Pulmonary artery endothelial cell (primary cell): ENCODE measurements around the gene SPOCK3. TPM values are rescaled to one million over a fixed set of nuclear protein-coding genes. Genes with fewer than 3 reads are reported as not detected.
"Not testable (repeated sequence)": the region's sequence is repeated elsewhere in the genome, so short reads cannot be mapped to it uniquely, and the experiment has no call there.

Experiments
- DNase-seq: peaks from one replicate; pipeline ENCODE4 v3.0.0-alpha.2; 2011; ENCODE audit warnings: low read depth, low spot score
- total RNA-seq: library from RNA; depleted of rRNA; stranded (reverse); fragments of >200 nt; gene quantifications from 2 replicates; pipeline ENCODE4 v1.2.3, GENCODE V29; 2014

SPOCK3 gene
- total RNA-seq, 1 donor from 2014 or later = not detected

- DNase-seq = not testable (repeated sequence)
Measured at GRCh38 chr4:166968219-166968618, 266.1 kb downstream of the SPOCK3 start.

DNA sequence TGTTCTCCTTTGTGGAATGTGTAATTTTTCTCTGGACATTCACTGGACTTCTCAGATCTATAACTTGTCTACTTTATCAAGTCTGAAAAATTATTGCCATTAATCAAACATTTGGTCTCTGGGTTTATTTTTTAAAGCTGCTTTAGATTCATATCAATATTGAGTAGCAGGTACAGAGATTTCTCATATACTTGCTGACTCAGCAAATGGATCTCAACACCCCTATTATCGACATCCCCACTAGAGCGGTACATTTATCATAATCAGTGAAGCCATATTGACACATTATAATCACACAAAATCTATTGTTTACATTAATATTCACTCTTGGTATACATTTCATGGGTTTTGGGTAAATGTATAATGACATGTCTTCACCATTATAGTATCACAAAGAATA lies 268.7 kb downstream of the SPOCK3 start:
- no peak for DNase-seq

- DNase-seq = no peak
Measured at GRCh38 chr4:166957451-166957850, 276.8 kb downstream of the SPOCK3 start.

DNA sequence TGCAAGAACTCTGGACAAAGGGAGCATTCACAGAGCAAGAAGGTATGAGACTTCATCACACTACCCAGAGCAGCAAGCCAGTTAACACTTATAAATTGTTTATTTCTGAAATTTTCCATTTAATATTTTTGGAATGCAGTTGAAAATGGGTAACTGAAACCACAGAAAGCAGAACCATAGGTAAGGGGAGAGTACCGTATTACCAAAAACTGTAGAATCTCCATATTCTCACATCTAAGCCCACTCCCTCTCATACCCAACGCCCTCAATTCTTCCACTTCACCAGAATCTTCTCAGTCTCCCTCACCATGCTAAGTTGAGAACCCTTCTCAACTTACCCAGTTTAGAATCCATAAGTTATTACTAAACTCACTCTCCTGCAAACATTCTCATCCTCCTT lies 277.8 kb downstream of the SPOCK3 start:
- no peak for DNase-seq

- no peak for DNase-seq
Measured at GRCh38 chr4:166941629-166942028, 292.7 kb downstream of the SPOCK3 start.

- no peak for DNase-seq
Measured at GRCh38 chr4:166930464-166930863, 303.8 kb downstream of the SPOCK3 start.

GRCh38 chr4:166924424-166924823 lies 309.9 kb downstream of the SPOCK3 start:
- no peak for DNase-seq

DNA sequence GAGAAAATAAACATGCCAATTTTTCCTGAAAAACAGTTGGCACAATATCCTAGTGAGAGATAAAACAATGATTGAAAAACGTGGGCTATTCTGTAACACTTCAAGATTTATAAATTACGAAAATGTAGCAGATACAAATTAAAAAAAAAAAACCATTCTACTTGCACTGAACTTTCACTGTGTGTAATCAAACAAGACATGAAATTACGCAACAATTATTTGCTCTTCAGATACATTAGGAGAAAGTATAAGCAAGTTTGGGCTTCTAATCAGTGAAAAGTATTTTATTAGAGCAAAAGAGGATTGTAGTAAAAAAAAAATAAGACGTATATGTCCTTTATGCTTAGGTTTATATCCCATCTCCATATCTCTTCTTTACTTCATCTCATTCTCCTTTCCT lies 320.4 kb downstream of the SPOCK3 start:
- no peak for DNase-seq

DNA sequence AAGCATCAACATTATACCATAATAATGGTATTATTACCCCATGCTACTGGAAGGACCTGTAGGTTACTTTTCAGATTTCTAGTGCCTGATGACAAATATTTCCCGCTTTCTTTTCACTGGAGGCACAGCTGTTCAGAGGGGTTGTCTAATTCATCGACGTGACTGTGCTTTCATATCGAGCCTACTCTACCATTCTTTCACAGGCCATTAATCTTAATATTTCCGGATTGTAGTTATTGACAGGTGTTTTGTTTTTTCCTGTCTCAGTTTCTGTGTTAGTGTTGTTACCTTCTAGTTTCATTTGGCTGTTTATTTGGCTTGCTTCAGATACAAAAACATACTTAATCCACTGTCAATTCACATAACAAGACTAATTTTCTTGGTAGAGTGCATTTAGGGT lies 330.9 kb downstream of the SPOCK3 start:
- DNase-seq = no peak

- no peak for DNase-seq
Measured at GRCh38 chr4:166902941-166903340, 331.4 kb downstream of the SPOCK3 start.

- DNase-seq = no peak
Measured at GRCh38 chr4:166896254-166896653, 338.0 kb downstream of the SPOCK3 start.

- no peak for DNase-seq
Measured at GRCh38 chr4:166895771-166896170, 338.5 kb downstream of the SPOCK3 start.

DNA sequence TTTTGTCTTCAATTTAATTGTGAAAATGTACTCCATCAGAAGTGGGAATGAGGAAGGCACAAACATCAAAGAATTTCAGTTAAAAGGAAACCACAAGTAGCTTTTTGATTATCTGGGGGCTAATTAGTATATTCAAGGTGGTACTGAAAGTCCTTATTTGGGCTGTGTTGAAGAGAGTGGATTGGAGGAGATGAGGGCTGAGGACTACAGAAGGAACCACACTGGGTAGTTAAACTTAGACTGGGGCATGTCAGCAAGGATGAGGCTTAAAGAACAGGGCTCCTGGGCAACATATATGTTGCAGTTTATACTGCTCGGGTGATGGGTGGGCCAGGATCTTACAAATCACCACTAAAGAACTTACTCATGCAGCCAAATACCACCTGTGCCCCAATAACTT lies 346.8 kb downstream of the SPOCK3 start:
- no peak for DNase-seq

DNA sequence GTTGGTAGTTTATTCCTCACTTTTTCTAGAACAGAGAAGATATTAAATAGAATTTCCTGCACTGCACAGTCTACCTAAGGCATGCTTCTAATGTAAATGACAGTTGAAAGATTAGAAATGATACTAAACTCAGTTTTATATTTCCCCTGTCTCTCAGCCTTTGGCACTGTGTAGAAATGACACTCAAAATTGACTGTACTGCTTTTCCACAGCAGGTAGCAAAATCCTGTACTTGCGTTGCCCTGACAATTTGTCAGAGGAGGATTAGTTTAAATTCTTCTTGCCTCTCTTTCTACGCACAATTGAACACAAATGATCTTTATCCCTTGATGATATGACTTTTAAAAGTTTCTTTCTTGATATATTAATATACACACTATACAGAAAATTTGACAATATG lies 347.6 kb downstream of the SPOCK3 start:
- no peak for DNase-seq

GRCh38 chr4:166882221-166882620 lies 352.1 kb downstream of the SPOCK3 start:
- DNase-seq = no peak

DNA sequence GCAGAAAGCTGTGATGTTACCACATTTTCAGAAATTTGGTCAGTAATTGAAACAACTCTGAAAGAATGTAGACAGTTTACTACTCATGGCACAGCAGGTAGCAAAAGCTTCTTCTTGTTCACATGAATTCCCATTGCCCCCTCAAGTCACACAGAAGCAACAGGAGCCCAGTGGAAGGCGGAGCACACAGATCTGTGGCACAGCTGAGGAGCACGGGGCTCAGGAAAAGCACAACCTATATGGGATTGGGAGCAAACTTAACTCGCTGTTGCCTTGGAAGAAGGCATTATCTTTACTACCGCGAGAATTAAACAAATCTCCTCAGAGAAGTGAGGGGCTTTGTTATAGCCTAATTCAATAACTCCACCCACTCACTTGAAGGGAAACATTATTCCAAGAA lies 358.5 kb downstream of the SPOCK3 start:
- DNase-seq = no peak

DNA sequence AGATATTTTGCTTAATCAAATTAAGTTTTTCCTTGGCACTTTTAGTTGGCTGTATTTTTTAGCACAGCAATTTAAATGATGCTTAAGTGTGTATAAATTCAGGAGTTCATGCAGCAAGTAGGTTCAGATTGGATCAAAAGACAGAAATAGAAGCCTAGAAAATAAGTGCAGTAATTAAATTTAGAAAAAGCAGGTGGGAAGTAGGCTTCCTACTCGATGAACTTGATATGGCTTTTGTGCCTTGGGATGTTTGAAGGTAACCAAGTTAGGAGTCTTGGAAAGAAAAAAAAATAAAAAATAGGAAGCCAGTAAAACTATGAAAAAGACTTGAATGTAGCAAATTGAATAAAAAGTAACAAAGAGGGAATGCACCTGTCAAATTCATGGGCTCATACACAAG lies 372.3 kb downstream of the SPOCK3 start:
- no peak for DNase-seq

- not testable (repeated sequence) for DNase-seq
Measured at GRCh38 chr4:166850398-166850797, 383.9 kb downstream of the SPOCK3 start.

GRCh38 chr4:166846939-166847338 lies 387.4 kb downstream of the SPOCK3 start:
- DNase-seq = no peak

DNA sequence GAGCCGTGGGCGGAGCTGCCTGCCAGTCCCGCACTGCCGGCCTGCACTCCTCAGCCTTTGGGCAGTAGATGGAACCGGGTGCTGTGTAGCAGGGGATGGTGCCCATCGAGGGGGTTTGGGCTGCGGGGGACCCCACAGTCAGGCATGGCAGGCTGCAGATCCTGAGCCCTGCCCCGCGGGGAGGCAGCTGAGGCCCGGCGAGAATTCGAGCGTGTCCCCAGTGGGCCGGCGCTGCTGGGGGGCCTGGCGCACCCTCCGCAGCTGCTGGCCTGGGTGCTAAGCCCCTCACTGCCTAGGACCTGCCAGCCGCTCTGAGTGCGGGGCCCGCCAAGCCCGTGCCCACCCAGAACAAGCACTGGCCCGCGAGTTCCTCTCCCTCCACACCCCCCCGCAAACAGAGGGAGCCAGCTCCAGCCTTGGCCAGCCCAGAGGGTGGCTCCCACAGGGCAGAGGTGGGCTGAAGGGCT lies 391.5 kb downstream of the SPOCK3 start:
- no peak for DNase-seq

GRCh38 chr4:166839615-166840251 lies 394.6 kb downstream of the SPOCK3 start:
- no peak for DNase-seq

DNA sequence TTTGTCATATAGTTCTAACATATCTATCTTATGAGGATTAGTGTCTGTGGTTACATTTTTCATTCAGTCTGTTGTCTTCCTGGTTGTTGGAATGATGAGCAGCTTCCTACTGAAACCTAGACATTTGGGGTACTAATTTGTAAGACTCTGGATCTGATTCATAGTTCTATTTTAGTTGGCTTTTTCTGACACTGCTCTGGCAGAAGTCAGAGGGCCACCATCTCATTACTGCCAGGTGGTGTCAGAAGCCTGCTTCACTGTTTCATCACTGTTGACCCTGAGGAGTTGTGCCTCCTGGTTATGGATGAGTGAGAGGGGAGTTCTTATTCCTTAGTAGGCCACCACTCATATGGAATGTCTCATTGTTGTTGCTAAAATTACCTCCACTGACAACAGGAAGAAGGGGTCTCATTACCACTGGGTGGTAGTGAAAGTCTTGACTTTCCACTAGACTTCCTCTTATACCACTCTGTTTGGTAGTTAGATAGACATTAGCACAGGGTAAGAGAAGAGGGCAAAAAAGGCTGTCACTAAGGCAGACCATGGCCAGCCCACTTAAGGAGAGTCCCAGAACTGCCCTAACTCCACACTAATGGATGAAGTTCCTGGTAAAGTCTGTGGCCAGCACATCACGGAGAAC lies 395.2 kb downstream of the SPOCK3 start:
- DNase-seq = no peak

GRCh38 chr4:166836865-166837264 lies 397.4 kb downstream of the SPOCK3 start:
- no peak for DNase-seq
